Tibial artery (tissue), 4 donors: ENCODE data around the gene PUM2.
"Not testable (repeated sequence)": the region's sequence is repeated elsewhere in the genome, so short reads cannot be mapped to it uniquely, and the experiment has no call there.

Experiments used
- DNase-seq, 2 donors: peaks; one replicate each; pipeline ENCODE4 v3.0.0-alpha.2; 2019
- H3K27ac ChIP-seq, 2 donors: fragments of 200-600 bp; sonication (generic) in 1 of 2; 1 replicate in 1 of 2; 2 replicates in 1 of 2; pipeline ENCODE4 v1.5.1; 2018 to 2019; ENCODE audit warnings: mild to moderate bottlenecking in 1 of 2
- H3K27me3 ChIP-seq, 2 donors: fragments of 200-600 bp; sonication (generic) in 1 of 2; one replicate each; pipeline versions ENCODE4 v1.5.1 to v1.6.0; 2016 to 2019
- H3K36me3 ChIP-seq, 3 donors: fragments of 200-600 bp; sonication (generic) in 2 of 3; one replicate each; pipeline ENCODE4 v1.5.1; 2016 to 2019; ENCODE audit warnings: mild to moderate bottlenecking in 2 of 3
- H3K4me1 ChIP-seq, 4 donors: fragments of 200-600 bp; sonication (generic) in 2 of 4; 1 replicate in 3 of 4; 2 replicates in 1 of 4; pipeline ENCODE4 v1.5.1; 2016 to 2019
- H3K4me3 ChIP-seq, 2 donors: fragments of 200-600 bp; sonication (generic) in 1 of 2; 1 replicate in 1 of 2; 2 replicates in 1 of 2; pipeline ENCODE4 v1.5.1; 2018 to 2019; ENCODE audit warnings: mild to moderate bottlenecking in 2 of 2
- H3K9me3 ChIP-seq, 3 donors: fragments of 200-600 bp; sonication (generic) in 1 of 3; one replicate each; pipeline ENCODE4 v1.5.1; 2016 to 2019
- intact Hi-C: fragments of 100-400 bp; cut with DNase I; formaldehyde crosslinking; loops from one replicate; pipeline ENCODE4 v1.15.0; 2023; ENCODE audit warnings: low total_unique reads
- TF ChIP-seq, protein P1 (sequence below), 2 experiments: fragments of 200-600 bp in 1 of 2; fragments of 450-650 bp in 1 of 2; IDR thresholded peaks; one replicate each; pipeline ENCODE4 v1.5.1; 2017 to 2019; ENCODE audit warnings: antibody characterized with exemption in 2 of 2, mild to moderate bottlenecking in 1 of 2, moderate library complexity in 1 of 2

The PUM2 gene

DNA sequence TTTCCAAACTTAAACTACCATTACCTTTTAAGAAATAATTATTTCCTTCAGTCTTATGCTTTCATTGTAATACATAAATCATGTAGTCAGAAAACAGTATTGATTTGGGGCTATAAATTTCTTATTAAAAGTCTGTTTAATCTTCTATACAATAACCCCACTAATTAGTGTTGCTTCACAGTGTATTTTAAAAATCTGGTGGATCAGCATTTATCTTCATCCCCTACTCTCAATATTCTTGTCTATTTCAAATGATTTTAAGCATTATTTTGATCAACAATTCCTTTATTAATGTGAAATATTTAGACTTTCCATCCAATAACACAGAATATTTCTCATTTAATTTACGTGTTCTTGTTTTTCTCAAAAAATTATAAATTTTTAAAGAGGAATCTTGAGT is 93.2 kb downstream of the PUM2 start:
- H3K36me3 ChIP-seq, result peaks cover 64 to 87% (median 67%) of the 10 kb centered on the region in 3 donors
- no peak overlapping the region for H3K27ac ChIP-seq
- no peaks in the 10 kb centered on the region for H3K4me1 ChIP-seq
- TF ChIP-seq, protein P1, sequence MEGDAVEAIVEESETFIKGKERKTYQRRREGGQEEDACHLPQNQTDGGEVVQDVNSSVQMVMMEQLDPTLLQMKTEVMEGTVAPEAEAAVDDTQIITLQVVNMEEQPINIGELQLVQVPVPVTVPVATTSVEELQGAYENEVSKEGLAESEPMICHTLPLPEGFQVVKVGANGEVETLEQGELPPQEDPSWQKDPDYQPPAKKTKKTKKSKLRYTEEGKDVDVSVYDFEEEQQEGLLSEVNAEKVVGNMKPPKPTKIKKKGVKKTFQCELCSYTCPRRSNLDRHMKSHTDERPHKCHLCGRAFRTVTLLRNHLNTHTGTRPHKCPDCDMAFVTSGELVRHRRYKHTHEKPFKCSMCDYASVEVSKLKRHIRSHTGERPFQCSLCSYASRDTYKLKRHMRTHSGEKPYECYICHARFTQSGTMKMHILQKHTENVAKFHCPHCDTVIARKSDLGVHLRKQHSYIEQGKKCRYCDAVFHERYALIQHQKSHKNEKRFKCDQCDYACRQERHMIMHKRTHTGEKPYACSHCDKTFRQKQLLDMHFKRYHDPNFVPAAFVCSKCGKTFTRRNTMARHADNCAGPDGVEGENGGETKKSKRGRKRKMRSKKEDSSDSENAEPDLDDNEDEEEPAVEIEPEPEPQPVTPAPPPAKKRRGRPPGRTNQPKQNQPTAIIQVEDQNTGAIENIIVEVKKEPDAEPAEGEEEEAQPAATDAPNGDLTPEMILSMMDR (IDR thresholded peaks at IDR 0.05), result no peak
- H3K4me3 ChIP-seq, result no peak overlapping the region
- no peak for DNase-seq
- intact Hi-C loops, result no loop called here
- H3K27me3 ChIP-seq, result no peaks in the 10 kb centered on the region
- no peaks in the 10 kb centered on the region for H3K9me3 ChIP-seq

DNA sequence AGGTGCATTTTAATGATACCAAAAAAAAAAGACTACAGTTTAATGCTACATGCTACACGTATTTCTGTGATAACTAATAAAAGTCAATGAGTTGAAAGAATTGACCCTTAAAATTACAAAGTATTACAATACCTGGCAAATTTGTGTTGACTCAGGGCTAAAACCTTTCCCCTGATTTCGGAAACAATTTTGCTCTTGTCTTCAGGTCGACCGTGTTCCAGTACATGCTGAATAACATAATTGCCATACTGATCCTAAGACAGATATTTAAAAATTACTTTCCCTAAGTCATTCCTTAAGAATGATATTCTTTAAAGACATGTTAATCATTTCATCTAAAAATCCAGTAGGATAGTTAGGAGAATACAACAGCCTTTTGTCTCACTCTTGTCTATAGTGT is 95.9 kb downstream of the PUM2 start:
- no peak overlapping the region for H3K4me3 ChIP-seq
- no peaks in the 10 kb centered on the region for H3K27me3 ChIP-seq
- no peaks in the 10 kb centered on the region for H3K9me3 ChIP-seq
- peaks cover 73 to 86% (median 74%) of the 10 kb centered on the region in 3 donors for H3K36me3 ChIP-seq
- H3K4me1 ChIP-seq, result no peaks in the 10 kb centered on the region
- intact Hi-C loops, result no loop called here
- DNase-seq, result no peak
- TF ChIP-seq, protein P1 (IDR thresholded peaks at IDR 0.05), result no peak
- no peak overlapping the region for H3K27ac ChIP-seq

DNA sequence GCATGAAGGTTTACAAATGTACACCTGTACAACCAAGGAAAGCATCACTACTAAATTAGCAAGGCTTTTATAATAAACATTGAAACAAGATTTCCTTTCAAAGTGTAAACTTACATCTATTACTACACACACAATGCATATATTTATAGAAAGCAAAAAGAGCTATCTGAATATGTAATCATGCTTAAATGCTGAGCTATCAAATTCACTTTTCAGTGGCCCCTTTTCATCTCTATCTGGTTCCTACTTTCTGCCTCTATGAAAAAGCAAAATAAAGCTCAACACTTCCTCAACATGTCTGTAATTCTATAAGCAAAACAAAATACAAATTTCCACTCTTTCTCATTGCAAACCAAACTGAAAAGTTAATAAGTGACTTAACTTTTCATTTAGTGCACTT is 100.2 kb downstream of the PUM2 start:
- H3K4me3 ChIP-seq, result no peak overlapping the region
- no peak for DNase-seq
- H3K4me1 ChIP-seq, result no peaks in the 10 kb centered on the region
- H3K36me3 ChIP-seq, result peaks cover 61 to 80% (median 67%) of the 10 kb centered on the region in 3 donors
- TF ChIP-seq, protein P1 (IDR thresholded peaks at IDR 0.05), result no peak
- no peak overlapping the region for H3K27ac ChIP-seq
- no peaks in the 10 kb centered on the region for H3K27me3 ChIP-seq
- H3K9me3 ChIP-seq, result no peaks in the 10 kb centered on the region
- intact Hi-C loops, result no loop called here

DNA sequence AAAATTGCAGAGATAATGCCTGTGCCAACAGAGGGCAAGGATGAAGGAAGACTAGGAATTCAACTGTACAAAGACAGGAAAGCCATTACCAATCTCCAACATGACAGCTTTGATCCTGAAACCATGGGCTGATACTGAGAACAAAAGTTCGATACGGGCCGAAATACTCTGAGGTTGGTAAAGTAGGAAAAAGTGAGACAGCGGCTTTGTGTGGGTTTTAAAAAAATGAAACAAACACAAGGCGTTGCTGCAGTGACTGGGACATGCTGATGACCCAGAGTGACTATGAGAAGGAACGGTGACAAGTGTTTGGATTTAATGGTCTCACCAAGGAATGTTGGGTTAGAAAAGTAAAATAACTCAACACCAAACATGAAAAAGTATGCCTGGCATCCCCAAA is 101.5 kb downstream of the PUM2 start:
- intact Hi-C loops, result no loop called here
- H3K4me3 ChIP-seq, result no peak overlapping the region
- H3K4me1 ChIP-seq, result no peaks in the 10 kb centered on the region
- H3K27me3 ChIP-seq, result no peaks in the 10 kb centered on the region
- DNase-seq, result no peak
- no peak overlapping the region for H3K27ac ChIP-seq
- peaks cover 48 to 69% (median 55%) of the 10 kb centered on the region in 3 donors for H3K36me3 ChIP-seq
- H3K9me3 ChIP-seq, result no peaks in the 10 kb centered on the region
- TF ChIP-seq, protein P1 (IDR thresholded peaks at IDR 0.05), result no peak

DNA sequence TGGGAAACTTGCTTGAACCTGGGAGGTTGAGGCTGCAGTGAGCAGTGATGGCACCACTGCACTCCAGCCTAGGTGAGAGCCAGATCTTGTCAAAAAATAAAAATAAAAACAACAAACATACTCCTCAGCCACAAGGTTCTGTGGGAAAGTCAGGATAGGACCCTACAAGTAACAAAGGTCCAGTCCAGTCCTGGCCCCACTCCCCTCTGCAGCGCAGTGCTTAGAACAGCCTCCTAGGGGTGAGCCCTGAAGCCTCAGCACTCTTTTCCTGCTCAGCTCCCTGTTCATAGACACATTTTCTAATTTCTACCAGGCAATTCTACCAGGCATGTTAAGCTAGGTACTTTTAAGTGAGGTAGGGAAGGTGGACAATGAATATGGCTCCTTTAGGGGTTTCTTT is 103.6 kb downstream of the PUM2 start:
- no peak for DNase-seq
- Histone ChIP-seq H3K27me3 (peaks cover 0 to 5% of the 10 kb centered on the region in 2 donors), H3K36me3 (peaks cover 29 to 48% (median 34%) of the 10 kb centered on the region in 3 donors), H3K9me3 (no peaks in the 10 kb centered on the region), H3K27ac (no peak overlapping the region), H3K4me3 (no peak overlapping the region), H3K4me1 (no peaks in the 10 kb centered on the region)
- TF ChIP-seq, protein P1 (IDR thresholded peaks at IDR 0.05), result no peak
- intact Hi-C loops, result no loop called here

DNA sequence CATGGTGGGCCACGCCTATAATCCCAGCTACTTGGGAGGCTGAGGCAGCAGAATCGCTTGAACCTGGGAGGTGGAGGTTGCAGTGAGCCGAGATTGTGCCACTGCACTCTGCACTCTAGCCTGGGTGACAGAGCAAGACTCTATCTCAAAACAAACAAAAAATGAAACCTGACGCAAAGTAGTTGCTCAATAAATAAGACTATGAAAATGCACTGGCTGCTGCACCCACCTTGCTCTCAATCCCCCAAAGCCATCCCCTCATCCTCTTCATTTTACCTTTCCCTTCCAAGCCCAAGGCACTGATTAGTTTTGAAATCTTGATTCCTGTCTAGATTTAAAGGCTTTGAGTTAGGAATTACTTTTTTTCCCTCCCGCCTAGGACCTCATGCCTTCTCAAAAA is 107.0 kb downstream of the PUM2 start:
- H3K27ac ChIP-seq, H3K4me1 ChIP-seq, H3K4me3 ChIP-seq, DNase-seq, intact Hi-C loops, H3K9me3 ChIP-seq: not testable (repeated sequence)
- Histone ChIP-seq H3K27me3 (peaks cover 0 to 16% of the 10 kb centered on the region in 2 donors), H3K36me3 (peaks cover 0 to 15% (median 4%) of the 10 kb centered on the region in 3 donors)
